WTC11 (cell line): ENCODE results near the gene LDLR. TPM values are rescaled to one million over a fixed set of nuclear protein-coding genes. Genes with fewer than 3 reads are reported as not detected.

ENCODE experiments used
- ATAC-seq: fragments of 200-7000 bp; cut with Tn5 transposase; 2 replicates; pipeline ENCODE4 v1.10.0; 2021; ENCODE audit warnings: mild to moderate bottlenecking, moderate library complexity
- CTCF ChIA-PET: fragments of 300-600 bp; sonication (Branson Sonifier 250); formaldehyde crosslinking; loops from one replicate; lab custom pipeline; 2021; ENCODE audit warnings: antibody characterized with exemption; lab: Charles Lee
- POLR2A ChIA-PET: fragments of 350-600 bp; sonication (Branson Sonifier 250); formaldehyde crosslinking; loops from one replicate; lab custom pipeline; 2021; ENCODE audit warnings: antibody characterized with exemption; lab: Charles Lee
- DNase-seq: peaks from one replicate; pipeline ENCODE4 v3.0.0; 2021; ENCODE audit warnings: low spot score
- H3K27ac Mint-ChIP-seq: 2 replicates; pipeline ENCODE4 v1.8.0; 2021; ENCODE audit warnings: mixed read lengths
- H3K27me3 Mint-ChIP-seq: 2 replicates; pipeline ENCODE4 v1.8.0; 2021; ENCODE audit warnings: low read depth, mild to moderate bottlenecking, moderate library complexity, mixed read lengths
- H3K36me3 Mint-ChIP-seq: 2 replicates; pipeline ENCODE4 v1.8.0; 2021; ENCODE audit warnings: mixed read lengths
- H3K4me1 Mint-ChIP-seq: 2 replicates; pipeline ENCODE4 v1.8.0; 2022; ENCODE audit warnings: mixed read lengths
- H3K4me3 Mint-ChIP-seq: 2 replicates; pipeline ENCODE4 v1.8.0; 2021; ENCODE audit warnings: mild to moderate bottlenecking, moderate library complexity, mixed read lengths
- H3K9me3 Mint-ChIP-seq: 2 replicates; pipeline ENCODE4 v1.8.0; 2021; ENCODE audit warnings: mixed read lengths
- ATF1 ChIP-seq: sonication (generic); formaldehyde crosslinking; IDR thresholded peaks from 2 replicates; pipeline ENCODE4 v1.8.1; 2023; ENCODE audit warnings: mild to moderate bottlenecking, moderate library complexity, missing genetic modification reagents
- GABPB1 ChIP-seq: sonication (generic); formaldehyde crosslinking; IDR thresholded peaks from 2 replicates; pipeline ENCODE4 v1.8.1; 2023; ENCODE audit warnings: mild to moderate bottlenecking, missing genetic modification reagents
- GTF2I ChIP-seq: fragments of 250-450 bp; sonication (Bioruptor Pico); conservative IDR thresholded peaks from 2 replicates; pipeline ENCODE4 v1.4.0; 2021; ENCODE audit warnings: mild to moderate bottlenecking
- IRF2 ChIP-seq: sonication (generic); formaldehyde crosslinking; IDR thresholded peaks from 2 replicates; pipeline ENCODE4 v1.8.0; 2022; ENCODE audit warnings: low read depth, missing genetic modification reagents, borderline replicate concordance
- KAT7 ChIP-seq: sonication (generic); formaldehyde crosslinking; IDR thresholded peaks from 2 replicates; pipeline ENCODE4 v1.8.1; 2023; ENCODE audit warnings: missing genetic modification reagents, mild to moderate bottlenecking, borderline replicate concordance
- NFE2L1 ChIP-seq: sonication (generic); formaldehyde crosslinking; IDR thresholded peaks from 2 replicates; pipeline ENCODE4 v1.8.1; 2023; ENCODE audit warnings: missing genetic modification reagents
- PRRX2 ChIP-seq: fragments of 250-450 bp; sonication (Bioruptor Pico); IDR thresholded peaks from 2 replicates; pipeline ENCODE4 v1.8.0; 2021; ENCODE audit warnings: mild to moderate bottlenecking
- SOX15 ChIP-seq: fragments of 250-450 bp; sonication (Bioruptor Pico); IDR thresholded peaks from 2 replicates; pipeline ENCODE4 v1.9.0; 2021; ENCODE audit warnings: mild to moderate bottlenecking
- TCF7 ChIP-seq: sonication (generic); formaldehyde crosslinking; IDR thresholded peaks from 2 replicates; pipeline ENCODE4 v1.8.0; 2022; ENCODE audit warnings: mild to moderate bottlenecking, low read depth, missing genetic modification reagents, moderate library complexity
- ZBTB21 ChIP-seq: sonication (generic); formaldehyde crosslinking; IDR thresholded peaks from 2 replicates; pipeline ENCODE4 v1.8.1; 2023; ENCODE audit warnings: mild to moderate bottlenecking, missing genetic modification reagents, borderline replicate concordance
- ZNF138 ChIP-seq: sonication (generic); formaldehyde crosslinking; conservative IDR thresholded peaks from 2 replicates; pipeline ENCODE4 v1.8.1; 2022; ENCODE audit warnings: mild to moderate bottlenecking, moderate library complexity, missing genetic modification reagents
- ZNF219 ChIP-seq: sonication (generic); formaldehyde crosslinking; IDR thresholded peaks from 2 replicates; pipeline ENCODE4 v1.8.0; 2023; ENCODE audit warnings: missing genetic modification reagents, mild to moderate bottlenecking, borderline replicate concordance
- ZNF232 ChIP-seq: sonication (generic); formaldehyde crosslinking; IDR thresholded peaks from 2 replicates; pipeline ENCODE4 v1.8.0; 2022; ENCODE audit warnings: mild to moderate bottlenecking, missing genetic modification reagents
- ZNF263 ChIP-seq: sonication (generic); formaldehyde crosslinking; IDR thresholded peaks from 2 replicates; pipeline ENCODE4 v1.8.1; 2022; ENCODE audit warnings: low read depth, mild to moderate bottlenecking, moderate library complexity, missing genetic modification reagents
- ZNF671 ChIP-seq: fragments of 250-450 bp; sonication (Bioruptor Pico); IDR thresholded peaks from 2 replicates; pipeline ENCODE4 v1.8.0; 2021; ENCODE audit warnings: mild to moderate bottlenecking
- total RNA-seq: library from RNA; stranded (reverse); gene quantifications from 3 replicates; pipeline ENCODE4 v1.2.3, GENCODE V29; 2021
- TF ChIP-seq, protein P1 (sequence below): sonication (generic); formaldehyde crosslinking; IDR thresholded peaks from 2 replicates; pipeline ENCODE4 v1.8.0; 2023; ENCODE audit warnings: missing genetic modification reagents, mild to moderate bottlenecking, borderline replicate concordance
- TF ChIP-seq, protein P2 (sequence below): sonication (generic); formaldehyde crosslinking; IDR thresholded peaks from 2 replicates; pipeline ENCODE4 v1.8.1; 2022; ENCODE audit warnings: mild to moderate bottlenecking, missing genetic modification reagents, moderate library complexity, borderline replicate concordance
- TF ChIP-seq, protein P3 (sequence below): sonication (generic); formaldehyde crosslinking; IDR thresholded peaks from 2 replicates; pipeline ENCODE4 v1.8.1; 2023; ENCODE audit warnings: mild to moderate bottlenecking, missing genetic modification reagents
- TF ChIP-seq, protein P4 (sequence below): sonication (generic); formaldehyde crosslinking; IDR thresholded peaks from 2 replicates; pipeline ENCODE4 v1.8.0; 2022; ENCODE audit warnings: mild to moderate bottlenecking, missing genetic modification reagents
- TF ChIP-seq, protein P5 (sequence below): sonication (generic); formaldehyde crosslinking; IDR thresholded peaks from 2 replicates; pipeline ENCODE4 v1.8.1; 2023; ENCODE audit warnings: mild to moderate bottlenecking, moderate library complexity, missing genetic modification reagents
- TF ChIP-seq, protein P6 (sequence below): sonication (generic); formaldehyde crosslinking; IDR thresholded peaks from 2 replicates; pipeline ENCODE4 v1.8.0; 2022; ENCODE audit warnings: mild to moderate bottlenecking, missing genetic modification reagents

LDLR gene
- total RNA-seq, 1 experiment from 2014 or later: 98.9 TPM

DNA sequence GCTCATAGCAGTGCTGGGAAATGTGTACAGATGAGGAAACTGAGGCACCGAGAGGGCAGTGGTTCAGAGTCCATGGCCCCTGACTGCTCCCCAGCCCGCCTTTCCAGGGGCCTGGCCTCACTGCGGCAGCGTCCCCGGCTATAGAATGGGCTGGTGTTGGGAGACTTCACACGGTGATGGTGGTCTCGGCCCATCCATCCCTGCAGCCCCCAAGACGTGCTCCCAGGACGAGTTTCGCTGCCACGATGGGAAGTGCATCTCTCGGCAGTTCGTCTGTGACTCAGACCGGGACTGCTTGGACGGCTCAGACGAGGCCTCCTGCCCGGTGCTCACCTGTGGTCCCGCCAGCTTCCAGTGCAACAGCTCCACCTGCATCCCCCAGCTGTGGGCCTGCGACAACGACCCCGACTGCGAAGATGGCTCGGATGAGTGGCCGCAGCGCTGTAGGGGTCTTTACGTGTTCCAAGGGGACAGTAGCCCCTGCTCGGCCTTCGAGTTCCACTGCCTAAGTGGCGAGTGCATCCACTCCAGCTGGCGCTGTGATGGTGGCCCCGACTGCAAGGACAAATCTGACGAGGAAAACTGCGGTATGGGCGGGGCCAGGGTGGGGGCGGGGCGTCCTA, 15.9 kb downstream of the LDLR start (continued):
- TF ChIP-seq, protein P1, sequence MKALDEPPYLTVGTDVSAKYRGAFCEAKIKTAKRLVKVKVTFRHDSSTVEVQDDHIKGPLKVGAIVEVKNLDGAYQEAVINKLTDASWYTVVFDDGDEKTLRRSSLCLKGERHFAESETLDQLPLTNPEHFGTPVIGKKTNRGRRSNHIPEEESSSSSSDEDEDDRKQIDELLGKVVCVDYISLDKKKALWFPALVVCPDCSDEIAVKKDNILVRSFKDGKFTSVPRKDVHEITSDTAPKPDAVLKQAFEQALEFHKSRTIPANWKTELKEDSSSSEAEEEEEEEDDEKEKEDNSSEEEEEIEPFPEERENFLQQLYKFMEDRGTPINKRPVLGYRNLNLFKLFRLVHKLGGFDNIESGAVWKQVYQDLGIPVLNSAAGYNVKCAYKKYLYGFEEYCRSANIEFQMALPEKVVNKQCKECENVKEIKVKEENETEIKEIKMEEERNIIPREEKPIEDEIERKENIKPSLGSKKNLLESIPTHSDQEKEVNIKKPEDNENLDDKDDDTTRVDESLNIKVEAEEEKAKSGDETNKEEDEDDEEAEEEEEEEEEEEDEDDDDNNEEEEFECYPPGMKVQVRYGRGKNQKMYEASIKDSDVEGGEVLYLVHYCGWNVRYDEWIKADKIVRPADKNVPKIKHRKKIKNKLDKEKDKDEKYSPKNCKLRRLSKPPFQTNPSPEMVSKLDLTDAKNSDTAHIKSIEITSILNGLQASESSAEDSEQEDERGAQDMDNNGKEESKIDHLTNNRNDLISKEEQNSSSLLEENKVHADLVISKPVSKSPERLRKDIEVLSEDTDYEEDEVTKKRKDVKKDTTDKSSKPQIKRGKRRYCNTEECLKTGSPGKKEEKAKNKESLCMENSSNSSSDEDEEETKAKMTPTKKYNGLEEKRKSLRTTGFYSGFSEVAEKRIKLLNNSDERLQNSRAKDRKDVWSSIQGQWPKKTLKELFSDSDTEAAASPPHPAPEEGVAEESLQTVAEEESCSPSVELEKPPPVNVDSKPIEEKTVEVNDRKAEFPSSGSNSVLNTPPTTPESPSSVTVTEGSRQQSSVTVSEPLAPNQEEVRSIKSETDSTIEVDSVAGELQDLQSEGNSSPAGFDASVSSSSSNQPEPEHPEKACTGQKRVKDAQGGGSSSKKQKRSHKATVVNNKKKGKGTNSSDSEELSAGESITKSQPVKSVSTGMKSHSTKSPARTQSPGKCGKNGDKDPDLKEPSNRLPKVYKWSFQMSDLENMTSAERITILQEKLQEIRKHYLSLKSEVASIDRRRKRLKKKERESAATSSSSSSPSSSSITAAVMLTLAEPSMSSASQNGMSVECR (CRISPR knock-in tag): no peak
- TF ChIP-seq, protein P2, sequence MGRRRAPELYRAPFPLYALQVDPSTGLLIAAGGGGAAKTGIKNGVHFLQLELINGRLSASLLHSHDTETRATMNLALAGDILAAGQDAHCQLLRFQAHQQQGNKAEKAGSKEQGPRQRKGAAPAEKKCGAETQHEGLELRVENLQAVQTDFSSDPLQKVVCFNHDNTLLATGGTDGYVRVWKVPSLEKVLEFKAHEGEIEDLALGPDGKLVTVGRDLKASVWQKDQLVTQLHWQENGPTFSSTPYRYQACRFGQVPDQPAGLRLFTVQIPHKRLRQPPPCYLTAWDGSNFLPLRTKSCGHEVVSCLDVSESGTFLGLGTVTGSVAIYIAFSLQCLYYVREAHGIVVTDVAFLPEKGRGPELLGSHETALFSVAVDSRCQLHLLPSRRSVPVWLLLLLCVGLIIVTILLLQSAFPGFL (CRISPR knock-in tag): no peak
- no peak for TF ChIP-seq SOX15 (CRISPR knock-in tag)
- TF ChIP-seq NFE2L1 (CRISPR knock-in tag): no peak
- TF ChIP-seq PRRX2 (CRISPR knock-in tag): no peak
- TF ChIP-seq GTF2I: no peak

DNA sequence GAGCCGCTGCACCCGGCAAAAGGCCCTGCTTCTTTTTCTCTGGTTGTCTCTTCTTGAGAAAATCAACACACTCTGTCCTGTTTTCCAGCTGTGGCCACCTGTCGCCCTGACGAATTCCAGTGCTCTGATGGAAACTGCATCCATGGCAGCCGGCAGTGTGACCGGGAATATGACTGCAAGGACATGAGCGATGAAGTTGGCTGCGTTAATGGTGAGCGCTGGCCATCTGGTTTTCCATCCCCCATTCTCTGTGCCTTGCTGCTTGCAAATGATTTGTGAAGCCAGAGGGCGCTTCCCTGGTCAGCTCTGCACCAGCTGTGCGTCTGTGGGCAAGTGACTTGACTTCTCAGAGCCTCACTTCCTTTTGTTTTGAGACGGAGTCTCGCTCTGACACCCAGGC, 17.2 kb downstream of the LDLR start:
- DNase-seq: no peak
- POLR2A ChIA-PET: no interaction called here
- Mint-ChIP-seq H3K27me3 (no peaks in the 10 kb centered on the region), H3K27ac (peak overlapping the region; percentile 72; the same call in 1 of the 2 replicates), H3K4me3 (no peak overlapping the region), H3K9me3 (no peaks in the 10 kb centered on the region), H3K36me3 (peaks cover 90% of the 10 kb centered on the region), H3K4me1 (no peaks in the 10 kb centered on the region)
- CTCF ChIA-PET: interaction anchor here (0.6 kb wide), 1 partner anchor 617 kb away, joined by 3 read pairs; no protein-coding TSS in a partner anchor
- no peak for ATAC-seq
- TF ChIP-seq ZNF232 (CRISPR knock-in tag) (no peak), TCF7 (CRISPR knock-in tag) (no peak), ZNF219 (CRISPR knock-in tag) (no peak), ZNF263 (CRISPR knock-in tag) (no peak), GABPB1 (CRISPR knock-in tag) (no peak), KAT7 (CRISPR knock-in tag) (no peak), ATF1 (CRISPR knock-in tag) (no peak), ZNF138 (CRISPR knock-in tag) (no peak), IRF2 (CRISPR knock-in tag) (no peak), ZNF671 (CRISPR knock-in tag) (no peak), ZBTB21 (CRISPR knock-in tag) (no peak)
- TF ChIP-seq, protein P3, sequence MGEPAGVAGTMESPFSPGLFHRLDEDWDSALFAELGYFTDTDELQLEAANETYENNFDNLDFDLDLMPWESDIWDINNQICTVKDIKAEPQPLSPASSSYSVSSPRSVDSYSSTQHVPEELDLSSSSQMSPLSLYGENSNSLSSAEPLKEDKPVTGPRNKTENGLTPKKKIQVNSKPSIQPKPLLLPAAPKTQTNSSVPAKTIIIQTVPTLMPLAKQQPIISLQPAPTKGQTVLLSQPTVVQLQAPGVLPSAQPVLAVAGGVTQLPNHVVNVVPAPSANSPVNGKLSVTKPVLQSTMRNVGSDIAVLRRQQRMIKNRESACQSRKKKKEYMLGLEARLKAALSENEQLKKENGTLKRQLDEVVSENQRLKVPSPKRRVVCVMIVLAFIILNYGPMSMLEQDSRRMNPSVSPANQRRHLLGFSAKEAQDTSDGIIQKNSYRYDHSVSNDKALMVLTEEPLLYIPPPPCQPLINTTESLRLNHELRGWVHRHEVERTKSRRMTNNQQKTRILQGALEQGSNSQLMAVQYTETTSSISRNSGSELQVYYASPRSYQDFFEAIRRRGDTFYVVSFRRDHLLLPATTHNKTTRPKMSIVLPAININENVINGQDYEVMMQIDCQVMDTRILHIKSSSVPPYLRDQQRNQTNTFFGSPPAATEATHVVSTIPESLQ (CRISPR knock-in tag): no peak
- TF ChIP-seq, protein P4, sequence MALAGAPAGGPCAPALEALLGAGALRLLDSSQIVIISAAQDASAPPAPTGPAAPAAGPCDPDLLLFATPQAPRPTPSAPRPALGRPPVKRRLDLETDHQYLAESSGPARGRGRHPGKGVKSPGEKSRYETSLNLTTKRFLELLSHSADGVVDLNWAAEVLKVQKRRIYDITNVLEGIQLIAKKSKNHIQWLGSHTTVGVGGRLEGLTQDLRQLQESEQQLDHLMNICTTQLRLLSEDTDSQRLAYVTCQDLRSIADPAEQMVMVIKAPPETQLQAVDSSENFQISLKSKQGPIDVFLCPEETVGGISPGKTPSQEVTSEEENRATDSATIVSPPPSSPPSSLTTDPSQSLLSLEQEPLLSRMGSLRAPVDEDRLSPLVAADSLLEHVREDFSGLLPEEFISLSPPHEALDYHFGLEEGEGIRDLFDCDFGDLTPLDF: no peak
- TF ChIP-seq, protein P5, sequence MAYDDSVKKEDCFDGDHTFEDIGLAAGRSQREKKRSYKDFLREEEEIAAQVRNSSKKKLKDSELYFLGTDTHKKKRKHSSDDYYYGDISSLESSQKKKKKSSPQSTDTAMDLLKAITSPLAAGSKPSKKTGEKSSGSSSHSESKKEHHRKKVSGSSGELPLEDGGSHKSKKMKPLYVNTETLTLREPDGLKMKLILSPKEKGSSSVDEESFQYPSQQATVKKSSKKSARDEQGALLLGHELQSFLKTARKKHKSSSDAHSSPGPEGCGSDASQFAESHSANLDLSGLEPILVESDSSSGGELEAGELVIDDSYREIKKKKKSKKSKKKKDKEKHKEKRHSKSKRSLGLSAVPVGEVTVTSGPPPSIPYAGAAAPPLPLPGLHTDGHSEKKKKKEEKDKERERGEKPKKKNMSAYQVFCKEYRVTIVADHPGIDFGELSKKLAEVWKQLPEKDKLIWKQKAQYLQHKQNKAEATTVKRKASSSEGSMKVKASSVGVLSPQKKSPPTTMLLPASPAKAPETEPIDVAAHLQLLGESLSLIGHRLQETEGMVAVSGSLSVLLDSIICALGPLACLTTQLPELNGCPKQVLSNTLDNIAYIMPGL: no peak
- TF ChIP-seq, protein P6, sequence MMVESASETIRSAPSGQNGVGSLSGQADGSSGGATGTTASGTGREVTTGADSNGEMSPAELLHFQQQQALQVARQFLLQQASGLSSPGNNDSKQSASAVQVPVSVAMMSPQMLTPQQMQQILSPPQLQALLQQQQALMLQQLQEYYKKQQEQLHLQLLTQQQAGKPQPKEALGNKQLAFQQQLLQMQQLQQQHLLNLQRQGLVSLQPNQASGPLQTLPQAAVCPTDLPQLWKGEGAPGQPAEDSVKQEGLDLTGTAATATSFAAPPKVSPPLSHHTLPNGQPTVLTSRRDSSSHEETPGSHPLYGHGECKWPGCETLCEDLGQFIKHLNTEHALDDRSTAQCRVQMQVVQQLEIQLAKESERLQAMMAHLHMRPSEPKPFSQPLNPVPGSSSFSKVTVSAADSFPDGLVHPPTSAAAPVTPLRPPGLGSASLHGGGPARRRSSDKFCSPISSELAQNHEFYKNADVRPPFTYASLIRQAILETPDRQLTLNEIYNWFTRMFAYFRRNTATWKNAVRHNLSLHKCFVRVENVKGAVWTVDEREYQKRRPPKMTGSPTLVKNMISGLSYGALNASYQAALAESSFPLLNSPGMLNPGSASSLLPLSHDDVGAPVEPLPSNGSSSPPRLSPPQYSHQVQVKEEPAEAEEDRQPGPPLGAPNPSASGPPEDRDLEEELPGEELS: no peak
